HG02885 (cell line): ENCODE data around the gene TRIM6.
"Not testable (repeated sequence)": the region's sequence is repeated elsewhere in the genome, so short reads cannot be mapped to it uniquely, and the experiment has no call there.

Source experiments
- ATAC-seq: cut with Tn5 transposase; IDR thresholded peaks from one replicate; pipeline ENCODE4 v1.9.1; 2021; ENCODE audit warnings: mild to moderate bottlenecking; ENCODE audit not compliant: unreplicated experiment, poor library complexity

TRIM6 gene

DNA sequence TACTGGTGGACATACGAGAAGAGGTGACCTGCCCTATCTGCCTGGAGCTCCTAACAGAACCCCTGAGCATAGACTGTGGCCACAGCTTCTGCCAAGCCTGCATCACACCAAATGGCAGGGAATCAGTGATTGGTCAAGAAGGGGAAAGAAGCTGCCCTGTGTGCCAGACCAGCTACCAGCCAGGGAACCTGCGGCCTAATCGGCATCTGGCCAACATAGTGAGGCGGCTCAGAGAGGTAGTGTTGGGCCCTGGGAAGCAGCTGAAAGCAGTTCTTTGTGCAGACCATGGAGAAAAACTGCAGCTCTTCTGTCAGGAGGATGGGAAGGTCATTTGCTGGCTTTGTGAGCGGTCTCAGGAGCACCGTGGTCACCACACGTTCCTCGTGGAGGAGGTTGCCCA, 6.9 kb downstream of the TRIM6 start:
- no peak for ATAC-seq

- ATAC-seq: no peak
Measured at GRCh38 chr11:5604896-5605295, 8.5 kb downstream of the TRIM6 start.

GRCh38 chr11:5605849-5606248, 9.4 kb downstream of the TRIM6 start:
- peak; percentile 61 for ATAC-seq

DNA sequence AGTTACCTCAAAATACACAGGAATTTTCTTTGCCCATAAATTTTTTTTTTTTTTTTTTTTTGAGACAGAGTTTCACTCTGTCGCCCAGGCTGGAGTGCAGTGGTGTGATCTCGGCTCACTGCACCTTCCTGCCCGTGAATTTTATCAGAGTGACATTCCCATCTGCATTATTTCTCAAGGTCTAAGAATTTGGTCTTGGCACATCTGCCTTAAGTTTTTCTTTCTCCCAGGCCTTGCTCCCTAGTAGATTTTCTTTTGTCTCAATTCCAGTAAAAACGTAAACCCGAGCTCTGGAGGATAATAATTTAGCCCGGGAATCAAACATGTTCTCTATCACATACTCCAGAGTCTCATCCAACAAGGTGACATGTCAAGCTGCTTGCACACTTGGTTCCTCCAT, 12.4 kb downstream of the TRIM6 start:
- no peak for ATAC-seq

- ATAC-seq: no peak
Measured at GRCh38 chr11:5610446-5610845, 14.0 kb downstream of the TRIM6 start.

DNA sequence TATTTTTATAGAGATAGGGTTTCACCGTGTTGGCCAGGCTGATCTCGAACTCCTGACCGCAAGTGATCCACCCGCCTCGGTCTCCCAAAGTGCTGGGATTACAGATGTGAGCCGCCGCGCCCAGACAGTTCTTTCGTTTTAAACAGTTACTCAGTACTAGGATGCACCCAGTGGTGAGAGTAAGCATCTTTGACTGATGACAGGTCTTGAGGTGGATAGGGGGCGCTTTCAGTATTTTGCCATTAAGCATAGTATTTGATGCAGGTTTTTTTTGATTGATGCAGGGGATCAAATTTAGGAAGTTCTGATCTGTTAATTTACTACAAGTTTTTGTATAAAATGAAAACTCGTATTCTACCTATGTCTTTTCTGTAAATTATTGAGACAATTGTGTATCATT, 15.2 kb downstream of the TRIM6 start:
- no peak for ATAC-seq

DNA sequence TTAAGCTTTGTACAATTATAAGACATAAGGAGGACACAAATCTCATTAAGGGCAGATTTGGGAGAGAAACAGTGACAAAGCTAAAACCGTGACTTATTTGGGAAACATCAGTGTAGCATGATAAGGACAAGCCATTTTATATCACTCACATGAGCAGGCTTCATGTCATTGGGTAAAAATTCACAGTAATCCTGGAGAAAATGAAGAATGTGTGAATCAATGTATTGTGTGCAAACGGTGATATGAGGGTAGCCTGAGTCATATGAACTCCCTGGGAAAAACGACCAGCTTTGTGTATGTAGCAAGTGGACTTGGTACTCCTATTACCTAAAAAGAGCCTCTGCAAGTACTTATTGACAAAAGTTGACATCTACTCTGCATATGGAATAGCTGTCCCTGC, 22.4 kb downstream of the TRIM6 start:
- no peak for ATAC-seq

DNA sequence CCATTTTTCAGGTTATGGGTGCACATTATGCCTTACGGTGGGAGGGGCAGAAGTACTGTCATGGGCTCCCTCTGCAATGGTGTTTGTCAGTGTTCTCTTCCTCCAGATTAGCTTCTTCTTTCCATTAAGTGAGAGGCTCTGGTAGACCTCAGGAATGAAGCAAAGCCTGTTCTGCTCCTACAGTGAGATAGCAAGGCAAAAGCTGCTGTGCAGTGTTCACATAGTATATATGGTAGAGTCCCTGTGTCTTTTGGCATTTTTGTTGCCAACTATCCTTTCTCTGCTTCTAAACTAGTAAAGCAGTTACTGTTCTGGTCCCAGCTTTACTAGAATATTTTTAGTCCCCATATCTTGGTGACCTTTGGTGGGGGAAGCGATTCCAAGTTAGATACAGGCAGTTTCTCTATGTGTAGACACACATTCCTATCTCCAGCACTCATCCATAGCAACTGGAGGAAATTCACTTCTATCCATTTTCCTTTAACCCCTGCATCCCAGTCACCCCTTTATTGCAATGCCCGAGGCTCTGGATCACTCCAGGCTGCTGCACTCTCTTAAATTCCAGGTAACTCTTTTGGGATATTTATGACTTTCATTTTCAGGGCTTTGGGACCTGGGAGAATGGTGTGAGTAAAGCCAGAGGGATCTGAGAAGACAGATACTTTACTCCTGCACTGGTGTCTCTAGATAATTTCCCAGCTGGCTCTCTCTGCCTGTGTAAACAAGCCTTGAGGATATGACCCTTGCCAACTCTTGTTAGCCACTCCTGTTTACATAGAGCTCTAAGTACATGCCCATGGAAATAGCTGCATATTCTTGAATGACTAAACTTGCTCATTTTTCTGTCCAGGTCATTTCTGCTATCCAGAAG, 24.4 kb downstream of the TRIM6 start:
- ATAC-seq: no peak

- ATAC-seq: no peak
Measured at GRCh38 chr11:5621580-5621979, 25.1 kb downstream of the TRIM6 start.

DNA sequence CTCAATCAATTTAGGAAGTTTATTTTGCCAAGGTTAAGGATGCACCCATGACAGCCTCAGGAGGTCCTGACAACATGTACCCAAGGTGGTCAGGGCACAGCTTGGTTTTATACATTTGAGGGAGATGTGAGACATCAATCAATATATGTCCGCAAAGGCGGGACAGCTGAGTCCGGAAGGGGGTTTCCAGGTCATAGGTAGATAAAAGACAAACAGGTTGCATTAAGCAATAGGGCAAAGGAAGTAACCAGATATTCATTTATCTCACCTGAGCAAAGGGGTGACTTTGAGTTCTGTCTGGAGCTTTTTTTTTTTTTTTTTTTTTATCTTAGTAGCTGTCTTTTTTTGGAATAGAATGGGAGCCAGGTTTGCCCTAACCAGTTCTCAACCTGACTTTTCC, 26.4 kb downstream of the TRIM6 start:
- ATAC-seq: no peak

DNA sequence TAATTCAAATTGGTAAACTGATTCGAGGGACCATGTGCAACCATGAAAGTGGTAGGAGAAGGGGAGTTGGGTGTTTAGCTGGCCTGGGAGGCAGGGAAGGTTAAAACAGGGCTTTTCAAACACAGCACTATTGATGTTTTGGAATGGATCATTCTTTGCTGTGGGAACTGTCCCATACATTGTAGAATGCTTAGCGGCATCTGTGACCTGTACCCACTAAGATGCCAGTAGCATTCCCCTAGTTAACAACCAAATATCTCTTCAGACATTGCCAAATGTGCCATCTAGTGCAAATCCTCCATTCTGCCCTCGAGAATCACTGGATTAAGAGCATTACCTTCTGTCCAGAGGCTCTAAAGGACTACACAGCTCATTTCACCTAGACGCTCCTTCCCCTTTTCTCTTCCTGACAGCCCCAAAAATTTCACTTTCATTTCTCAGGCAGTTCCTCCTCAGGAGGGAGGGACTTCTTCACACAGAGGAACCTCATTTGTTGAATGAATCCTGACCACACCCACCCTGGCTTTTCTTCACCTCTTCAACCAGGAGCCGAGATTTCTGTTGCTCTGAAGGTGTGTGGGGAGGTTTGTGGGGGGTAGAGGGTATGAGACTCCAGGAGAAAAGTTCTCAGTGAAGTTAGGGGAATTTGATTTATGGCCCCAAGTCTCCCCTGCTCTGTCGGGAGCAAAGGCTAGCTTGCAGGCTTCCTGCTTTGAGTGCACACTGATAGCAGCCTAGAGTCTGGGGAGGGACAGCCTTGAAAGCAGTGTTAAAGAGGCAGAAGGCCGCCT, 28.2 kb downstream of the TRIM6 start, which contains the start of gene TRIM34:
TRIM34 (plus strand) TSS at position 513 of the 791 bp plus-strand sequence. CDS start 7,331 bp downstream, outside the sequence.
- peak; percentile 96 for ATAC-seq

DNA sequence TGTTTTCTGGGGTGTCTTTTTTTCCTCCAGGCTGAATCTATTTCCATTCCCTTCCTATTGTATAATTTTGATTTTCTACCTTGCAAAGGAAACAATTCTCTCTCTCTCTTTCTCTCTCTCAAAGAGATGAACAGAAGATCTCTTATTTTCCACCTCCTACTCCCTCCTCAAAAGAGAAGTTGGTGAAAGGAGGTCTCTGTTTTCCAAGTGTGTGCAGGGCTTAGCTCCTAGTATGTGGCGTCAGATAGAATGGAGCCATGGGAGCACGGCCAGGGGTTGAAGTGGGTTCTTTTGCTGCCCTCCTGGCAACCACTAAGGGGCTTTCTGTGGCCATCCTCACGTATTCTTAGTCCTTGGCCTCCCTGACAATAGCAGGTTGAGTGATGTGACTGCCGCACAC, 28.8 kb downstream of the TRIM6 start:
- ATAC-seq: peak; percentile 6

DNA sequence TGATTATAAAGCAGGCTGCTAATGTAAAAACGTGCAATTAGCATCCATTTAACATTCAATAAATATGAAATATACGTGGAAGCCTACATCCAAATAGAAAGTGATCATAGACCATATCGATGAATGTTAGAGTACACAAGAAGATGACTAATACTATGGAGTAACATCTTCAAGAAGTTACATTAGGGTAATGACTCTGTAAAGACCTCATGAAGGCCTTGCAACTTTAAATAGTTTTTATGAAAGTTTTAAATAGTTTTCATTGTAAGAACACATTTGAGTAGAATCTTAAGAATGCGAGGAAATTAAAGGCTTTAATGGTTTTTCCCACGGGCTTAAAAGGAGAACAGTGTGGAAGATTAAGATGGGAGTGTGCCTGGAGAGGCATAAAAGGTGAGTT, 29.8 kb downstream of the TRIM6 start:
- no peak for ATAC-seq

- ATAC-seq: peak; percentile 30
Measured at GRCh38 chr11:5631417-5631816, 35.0 kb downstream of the TRIM6 start.

- peak; percentile 94 for ATAC-seq
Measured at GRCh38 chr11:5631969-5632635, 35.7 kb downstream of the TRIM6 start.

DNA sequence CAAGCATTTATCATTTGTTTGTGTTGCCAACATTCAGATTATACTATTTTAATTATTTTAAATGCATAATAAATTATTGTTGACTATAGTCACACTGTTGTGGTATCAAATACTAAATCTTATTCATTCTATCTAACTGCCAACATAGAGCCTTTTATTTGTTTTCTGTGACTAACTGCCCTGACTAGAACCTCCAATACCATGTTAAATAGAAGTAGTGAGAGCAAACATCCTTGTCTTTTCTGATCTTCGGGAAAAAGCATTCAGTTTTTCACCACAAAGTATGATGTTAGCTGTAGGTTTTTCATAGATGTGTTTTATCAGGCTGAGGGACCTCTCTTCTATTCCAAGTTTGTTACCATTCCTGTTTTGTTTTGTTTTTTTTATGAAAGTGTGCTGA, 43.5 kb downstream of the TRIM6 start:
- no peak for ATAC-seq

- no peak for ATAC-seq
Measured at GRCh38 chr11:5643585-5643984, 47.1 kb downstream of the TRIM6 start.

GRCh38 chr11:5646139-5646538, 49.7 kb downstream of the TRIM6 start:
- ATAC-seq: no peak

GRCh38 chr11:5655474-5655873, 59.0 kb downstream of the TRIM6 start:
- ATAC-seq: no peak

GRCh38 chr11:5656956-5657355, 60.5 kb downstream of the TRIM6 start:
- ATAC-seq: not testable (repeated sequence)

DNA sequence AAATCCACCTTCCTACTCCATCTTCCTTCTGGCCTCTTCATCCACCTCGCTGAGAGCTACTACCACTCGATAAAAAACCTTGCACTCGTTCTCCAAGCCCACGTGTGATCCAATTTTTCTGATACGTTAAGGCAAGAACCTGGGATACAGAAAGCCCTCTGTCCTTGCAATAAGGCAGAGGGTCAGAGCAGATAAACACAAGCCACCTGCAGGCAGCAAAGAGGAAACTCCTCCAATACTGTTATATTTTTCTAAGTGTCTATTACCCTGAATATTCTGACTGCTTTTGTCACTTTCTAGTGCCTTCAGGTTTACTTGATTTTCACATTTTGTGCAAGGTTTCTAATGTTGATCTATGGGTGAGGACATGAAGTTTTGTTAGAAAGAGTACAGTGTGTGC, 61.9 kb downstream of the TRIM6 start:
- ATAC-seq: no peak
